CD4-positive, alpha-beta T cell (primary cell): Measurements from ENCODE around the gene RABL3. TPM values are rescaled to one million over a fixed set of nuclear protein-coding genes. Genes with fewer than 3 reads are reported as not detected.
"Not testable (repeated sequence)": the region's sequence is repeated elsewhere in the genome, so short reads cannot be mapped to it uniquely, and the experiment has no call there.

ENCODE experiments used
- ATAC-seq: fragments of 200-7000 bp; cut with Tn5 transposase; one replicate; pipeline ENCODE4 v1.10.0; 2022; ENCODE audit warnings: mild to moderate bottlenecking; ENCODE audit not compliant: poor library complexity
- CTCF ChIA-PET: fragments of 350-600 bp; sonication (Branson Sonifier 250); formaldehyde crosslinking; loops from one replicate; lab custom pipeline; 2021; ENCODE audit warnings: antibody characterized with exemption, inconsistent platforms; lab: Charles Lee
- POLR2A ChIA-PET: fragments of 350-600 bp; sonication (Branson Sonifier 250); formaldehyde crosslinking; loops from one replicate; lab custom pipeline; 2021; ENCODE audit warnings: antibody characterized with exemption, inconsistent platforms; lab: Charles Lee
- DNase-seq, 14 experiments: peaks; one replicate each; pipeline ENCODE4 v3.0.0-alpha.2; 2013 to 2020; ENCODE audit warnings: mixed read lengths in 2 of 14
- H3K27ac ChIP-seq, 2 donors: one replicate each; pipeline versions ENCODE4 v1.5.1 to v1.7.0; 2013; ENCODE audit warnings: low read length in 2 of 2, low read depth in 1 of 2, mild to moderate bottlenecking in 1 of 2
- H3K27me3 ChIP-seq, 2 experiments: 1 replicate in 1 of 2; 2 replicates in 1 of 2; pipeline versions ENCODE4 v1.6.1 to v1.7.0; 2013; ENCODE audit warnings: low read length in 2 of 2, control low read depth in 1 of 2, mild to moderate bottlenecking in 1 of 2, moderate library complexity in 1 of 2; ENCODE audit not compliant: insufficient read depth in 2 of 2, control insufficient read depth in 1 of 2
- H3K36me3 ChIP-seq: one replicate; pipeline ENCODE4 v1.6.1; 2013; ENCODE audit warnings: low read length, control low read depth; ENCODE audit not compliant: insufficient read depth
- H3K4me1 ChIP-seq: one replicate; pipeline ENCODE4 v1.6.1; 2013; ENCODE audit warnings: low read length, control low read depth; ENCODE audit not compliant: insufficient read depth
- H3K4me3 ChIP-seq: one replicate; pipeline ENCODE4 v1.5.1; 2013; ENCODE audit warnings: mild to moderate bottlenecking, low read length, moderate library complexity
- H3K9me3 ChIP-seq, 2 experiments: 1 replicate in 1 of 2; 2 replicates in 1 of 2; pipeline versions ENCODE4 v1.6.1 to v1.7.0; 2013; ENCODE audit warnings: low read length in 2 of 2, mild to moderate bottlenecking in 2 of 2, control low read depth in 1 of 2, moderate library complexity in 1 of 2; ENCODE audit not compliant: control insufficient read depth in 1 of 2, insufficient read depth in 1 of 2
- H3K27ac Mint-ChIP-seq: one replicate; pipeline ENCODE4 v1.8.0; 2020; ENCODE audit warnings: mixed read lengths
- H3K27me3 Mint-ChIP-seq: one replicate; pipeline ENCODE4 v1.8.0; 2021; ENCODE audit warnings: mixed read lengths
- H3K36me3 Mint-ChIP-seq: one replicate; pipeline ENCODE4 v1.8.0; 2021; ENCODE audit warnings: low read depth, mixed read lengths
- H3K4me1 Mint-ChIP-seq: one replicate; pipeline ENCODE4 v1.8.0; 2021; ENCODE audit warnings: low read depth, mixed read lengths
- H3K4me3 Mint-ChIP-seq: one replicate; pipeline ENCODE4 v1.8.0; 2020; ENCODE audit warnings: mild to moderate bottlenecking, mixed read lengths
- H3K9me3 Mint-ChIP-seq: one replicate; pipeline ENCODE4 v1.8.0; 2020; ENCODE audit warnings: mixed read lengths
- intact Hi-C, 2 experiments: fragments of 100-400 bp; cut with DNase I in 1 of 2; cut with micrococcal nuclease in 1 of 2; formaldehyde crosslinking; loops; one replicate each; pipeline versions ENCODE4 v1.15.1 to v1.9.0; 2023 to 2025; cut with DNase I, micrococcal nuclease
- total RNA-seq, 174 experiments: library from RNA in 2 of 174; stranded (reverse) in 2 of 174; gene quantifications; one replicate each; pipeline ENCODE4 v1.2.3 and lab custom pipeline; 2021 to 2026
- TF ChIP-seq, protein P1 (sequence below): fragments of 200-600 bp; IDR thresholded peaks from one replicate; pipeline ENCODE4 v1.8.0; 2022; ENCODE audit warnings: antibody characterized with exemption, mild to moderate bottlenecking

The RABL3 gene
- total RNA-seq, 2 experiments from 2014 or later, result 12.9 to 13.6 TPM

DNA sequence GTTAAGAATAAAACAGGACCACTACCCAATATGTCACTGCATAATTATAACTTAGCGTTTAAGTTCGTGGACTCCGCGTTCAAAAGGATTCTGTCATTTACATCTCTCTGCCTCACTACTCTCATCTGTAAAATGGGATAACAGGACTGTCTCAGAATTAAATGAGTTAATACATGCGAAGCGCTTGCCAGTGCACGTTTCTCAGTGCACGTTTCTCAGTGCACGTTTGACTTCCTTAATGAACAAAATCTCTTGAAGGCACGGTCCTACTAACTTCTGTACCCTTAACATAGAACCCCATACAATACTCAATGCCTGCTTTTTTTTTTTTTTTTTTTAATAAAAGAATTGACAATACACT lies 499 bp downstream of the RABL3 start:
- peak overlapping the region; percentile 61 for H3K4me3 ChIP-seq
- no peak for DNase-seq
- H3K9me3 ChIP-seq, result peaks cover 0 to 9% of the 10 kb centered on the region in 2 experiments
- ATAC-seq, result peak; percentile 19
- CTCF ChIA-PET, result interaction anchor here (0.8 to 1.2 kb wide), 2 partner anchors 183 to 646 kb away, joined by 3 to 4 read pairs; no protein-coding TSS in a partner anchor
- H3K4me1 ChIP-seq, result peaks cover 25% of the 10 kb centered on the region
- Mint-ChIP-seq H3K27ac (peak overlapping the region; percentile 96), H3K9me3 (no peaks in the 10 kb centered on the region), H3K4me1 (peaks cover 50% of the 10 kb centered on the region), H3K4me3 (peak overlapping the region; percentile 95), H3K27me3 (no peaks in the 10 kb centered on the region), H3K36me3 (peaks cover 27% of the 10 kb centered on the region)
- TF ChIP-seq, protein P1, sequence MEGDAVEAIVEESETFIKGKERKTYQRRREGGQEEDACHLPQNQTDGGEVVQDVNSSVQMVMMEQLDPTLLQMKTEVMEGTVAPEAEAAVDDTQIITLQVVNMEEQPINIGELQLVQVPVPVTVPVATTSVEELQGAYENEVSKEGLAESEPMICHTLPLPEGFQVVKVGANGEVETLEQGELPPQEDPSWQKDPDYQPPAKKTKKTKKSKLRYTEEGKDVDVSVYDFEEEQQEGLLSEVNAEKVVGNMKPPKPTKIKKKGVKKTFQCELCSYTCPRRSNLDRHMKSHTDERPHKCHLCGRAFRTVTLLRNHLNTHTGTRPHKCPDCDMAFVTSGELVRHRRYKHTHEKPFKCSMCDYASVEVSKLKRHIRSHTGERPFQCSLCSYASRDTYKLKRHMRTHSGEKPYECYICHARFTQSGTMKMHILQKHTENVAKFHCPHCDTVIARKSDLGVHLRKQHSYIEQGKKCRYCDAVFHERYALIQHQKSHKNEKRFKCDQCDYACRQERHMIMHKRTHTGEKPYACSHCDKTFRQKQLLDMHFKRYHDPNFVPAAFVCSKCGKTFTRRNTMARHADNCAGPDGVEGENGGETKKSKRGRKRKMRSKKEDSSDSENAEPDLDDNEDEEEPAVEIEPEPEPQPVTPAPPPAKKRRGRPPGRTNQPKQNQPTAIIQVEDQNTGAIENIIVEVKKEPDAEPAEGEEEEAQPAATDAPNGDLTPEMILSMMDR, result no peak
- peak overlapping the region; percentile 99 for H3K27ac ChIP-seq
- peaks cover 4% of the 10 kb centered on the region for H3K36me3 ChIP-seq
- intact Hi-C loops, result loop anchor here (1.0 to 10.0 kb wide), 9 partner anchors 23 to 1277 kb away; partner anchors contain the start of genes POGLUT1 (in 2 of the 2), TMEM39A (in 2 of the 2), EAF2 (in 1 of the 2) and GSK3B (in 1 of the 2)
- POLR2A ChIA-PET, result interaction anchor here (0.8 to 3.9 kb wide), 16 partner anchors 11 to 1521 kb away, joined by 3 to 71 read pairs (median 5); partner anchors contain the start of genes LRRC58, NDUFB4 and TMEM39A
- no peaks in the 10 kb centered on the region for H3K27me3 ChIP-seq

GRCh38 chr3:120741320-120741719 lies 996 bp downstream of the RABL3 start:
- ChIA-PET POLR2A (interaction anchor here (0.8 to 3.9 kb wide), 5 partner anchors 22 to 646 kb away, joined by 3 to 71 read pairs (median 14); partner anchors contain the start of gene NDUFB4), CTCF (interaction anchor here (1.2 kb wide), 1 partner anchor 183 kb away, joined by 4 read pairs; no protein-coding TSS in a partner anchor)
- H3K4me3 ChIP-seq, result peak overlapping the region; percentile 61
- H3K27me3 Mint-ChIP-seq, result no peaks in the 10 kb centered on the region
- peaks cover 4% of the 10 kb centered on the region for H3K36me3 ChIP-seq
- H3K9me3 Mint-ChIP-seq, result no peaks in the 10 kb centered on the region
- H3K4me3 Mint-ChIP-seq, result peak overlapping the region; percentile 95
- TF ChIP-seq, protein P1, result no peak
- peaks cover 25% of the 10 kb centered on the region for H3K4me1 ChIP-seq
- peak overlapping the region; percentile 96 for H3K27ac Mint-ChIP-seq
- peaks cover 0 to 9% of the 10 kb centered on the region in 2 experiments for H3K9me3 ChIP-seq
- no peak for ATAC-seq
- H3K27ac ChIP-seq, result peak overlapping the region; percentile 99
- H3K4me1 Mint-ChIP-seq, result peaks cover 50% of the 10 kb centered on the region
- peaks cover 28% of the 10 kb centered on the region for H3K36me3 Mint-ChIP-seq
- DNase-seq, result peak in 1 of 14 experiments; percentile 2
- no peaks in the 10 kb centered on the region for H3K27me3 ChIP-seq
- intact Hi-C loops, result loop anchor here (5.0 to 10.0 kb wide), 5 partner anchors 34 to 1277 kb away; partner anchors contain the start of genes POGLUT1 (in 2 of the 2), TMEM39A (in 2 of the 2), EAF2 (in 1 of the 2) and GSK3B (in 1 of the 2)

DNA sequence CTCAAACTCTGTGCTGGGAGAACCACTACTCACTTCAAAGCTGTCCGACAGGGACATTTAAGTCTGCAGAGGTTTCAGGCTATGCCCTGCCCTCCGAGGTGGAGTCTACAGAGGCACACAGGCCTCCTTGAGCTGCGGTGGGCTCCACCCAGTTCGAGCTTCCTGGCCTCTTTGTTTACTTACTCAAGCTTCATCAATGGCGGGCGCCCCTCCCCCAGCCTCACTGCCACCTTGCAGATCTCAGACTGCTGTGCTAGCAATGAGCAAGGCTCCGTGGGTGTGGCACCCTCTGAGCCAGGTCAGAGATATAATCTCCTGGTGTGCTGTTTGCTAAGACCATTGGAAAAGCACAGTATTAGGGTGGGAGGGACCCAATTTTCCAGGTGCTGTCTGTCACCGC lies 4.3 kb downstream of the RABL3 start:
- H3K9me3 Mint-ChIP-seq, CTCF ChIA-PET, ATAC-seq, H3K27ac ChIP-seq, intact Hi-C loops, H3K4me3 Mint-ChIP-seq, H3K36me3 ChIP-seq, H3K27me3 Mint-ChIP-seq, H3K9me3 ChIP-seq, H3K4me3 ChIP-seq, H3K27me3 ChIP-seq, H3K27ac Mint-ChIP-seq: not testable (repeated sequence)
- POLR2A ChIA-PET, result interaction anchor here (1.2 kb wide), 1 partner anchor 389 kb away, joined by 3 read pairs; no protein-coding TSS in a partner anchor
- peak in 5 of 14 experiments; percentile 7 to 38 (median 9) for DNase-seq
- peaks cover 28% of the 10 kb centered on the region for H3K36me3 Mint-ChIP-seq
- peaks cover 14% of the 10 kb centered on the region for H3K4me1 ChIP-seq
- H3K4me1 Mint-ChIP-seq, result peaks cover 22% of the 10 kb centered on the region
